CD14-positive monocyte (primary cell): ENCODE data around the gene SRPK2. TPM values are rescaled to one million over a fixed set of nuclear protein-coding genes. Genes with fewer than 3 reads are reported as not detected.

ENCODE experiments used
- DNase-seq, 3 donors: peaks; one replicate each; pipeline ENCODE4 v3.0.0-alpha.2; 2011 to 2022
- H2AFZ ChIP-seq: 2 replicates; pipeline ENCODE4 v1.6.0; 2012; ENCODE audit warnings: mild to moderate bottlenecking, low read depth, low read length, inconsistent platforms; ENCODE audit not compliant: insufficient read depth, poor library complexity, severe bottlenecking
- H3K27ac ChIP-seq, 2 donors: 1 replicate in 1 of 2; 2 replicates in 1 of 2; pipeline ENCODE4 v1.5.1; 2012 to 2013; ENCODE audit warnings: low read length in 2 of 2, control low read depth in 1 of 2, inconsistent platforms in 1 of 2, low read depth in 1 of 2, mild to moderate bottlenecking in 1 of 2
- H3K27me3 ChIP-seq, 2 donors: one replicate each; pipeline versions ENCODE4 v1.6.0 to v1.6.1; 2011 to 2013; ENCODE audit warnings: low read length in 2 of 2; ENCODE audit not compliant: control insufficient read depth in 2 of 2, insufficient read depth in 2 of 2
- H3K36me3 ChIP-seq, 2 donors: replicated peaks in 1 of 2; 1 replicate in 1 of 2; 2 replicates in 1 of 2; pipeline versions ENCODE4 v1.5.1 to v1.6.1; 2012 to 2013; ENCODE audit warnings: low read length in 2 of 2, control low read depth in 1 of 2, inconsistent platforms in 1 of 2, mild to moderate bottlenecking in 1 of 2; ENCODE audit not compliant: insufficient read depth in 2 of 2, control insufficient read depth in 1 of 2
- H3K4me1 ChIP-seq, 2 donors: 1 replicate in 1 of 2; 2 replicates in 1 of 2; pipeline versions ENCODE4 v1.5.1 to v1.6.1; 2012 to 2013; ENCODE audit warnings: low read length in 2 of 2, control low read depth in 1 of 2, inconsistent platforms in 1 of 2, mild to moderate bottlenecking in 1 of 2, moderate library complexity in 1 of 2; ENCODE audit not compliant: insufficient read depth in 2 of 2, control insufficient read depth in 1 of 2
- H3K4me2 ChIP-seq: replicated peaks from 2 replicates; pipeline ENCODE3; 2012; ENCODE audit warnings: low read length, moderate library complexity, mild to moderate bottlenecking; ENCODE audit not compliant: poor library complexity, severe bottlenecking; ENCODE audit errors: extremely low read depth
- H3K4me3 ChIP-seq, 3 experiments: fragments of 200-600 bp in 1 of 3; sonication (generic) in 1 of 3; replicated peaks in 1 of 3; 1 replicate in 2 of 3; 2 replicates in 1 of 3; pipeline ENCODE4 v1.5.1; 2011 to 2013; ENCODE audit warnings: low read length in 3 of 3, mild to moderate bottlenecking in 3 of 3, control low read depth in 2 of 3, low read depth in 2 of 3, inconsistent platforms in 1 of 3, moderate library complexity in 1 of 3
- H3K79me2 ChIP-seq: 2 replicates; pipeline ENCODE4 v1.6.0; 2012; ENCODE audit warnings: mild to moderate bottlenecking, control low read depth, inconsistent platforms, low read length, moderate library complexity; ENCODE audit not compliant: insufficient read depth
- H3K9ac ChIP-seq: 2 replicates; pipeline ENCODE4 v1.6.0; 2017; ENCODE audit warnings: low read length, mild to moderate bottlenecking; ENCODE audit not compliant: insufficient read depth, poor library complexity, severe bottlenecking
- H3K9me3 ChIP-seq, 2 donors: replicated peaks in 1 of 2; 1 replicate in 1 of 2; 2 replicates in 1 of 2; pipeline versions ENCODE4 v1.5.1 to v1.6.1; 2012 to 2013; ENCODE audit warnings: low read length in 2 of 2, control low read depth in 1 of 2; ENCODE audit not compliant: control insufficient read depth in 1 of 2, insufficient read depth in 1 of 2
- H4K20me1 ChIP-seq: 2 replicates; pipeline ENCODE4 v1.6.0; 2012; ENCODE audit warnings: mild to moderate bottlenecking, low read length, control low read depth, moderate library complexity; ENCODE audit not compliant: insufficient read depth
- H3K27ac Mint-ChIP-seq, 7 donors: one replicate each; pipeline ENCODE4 v1.8.0; 2020; ENCODE audit warnings: mild to moderate bottlenecking in 7 of 7, mixed read lengths in 7 of 7, moderate library complexity in 6 of 7, inconsistent platforms in 2 of 7
- H3K27me3 Mint-ChIP-seq, 3 donors: one replicate each; pipeline ENCODE4 v1.8.0; 2021 to 2022; ENCODE audit warnings: low read depth in 3 of 3, mild to moderate bottlenecking in 3 of 3, mixed read lengths in 3 of 3, moderate library complexity in 3 of 3, inconsistent platforms in 1 of 3
- H3K36me3 Mint-ChIP-seq, 2 donors: one replicate each; pipeline ENCODE4 v1.8.0; 2020; ENCODE audit warnings: mixed read lengths in 2 of 2, inconsistent platforms in 1 of 2, mild to moderate bottlenecking in 1 of 2
- H3K4me1 Mint-ChIP-seq: one replicate; pipeline ENCODE4 v1.8.0; 2020; ENCODE audit warnings: mild to moderate bottlenecking, mixed read lengths
- H3K4me3 Mint-ChIP-seq, 2 donors: one replicate each; pipeline ENCODE4 v1.8.0; 2020; ENCODE audit warnings: mild to moderate bottlenecking in 2 of 2, mixed read lengths in 2 of 2, moderate library complexity in 1 of 2
- H3K9me3 Mint-ChIP-seq, 7 donors: one replicate each; pipeline ENCODE4 v1.8.0; 2020 to 2022; ENCODE audit warnings: mixed read lengths in 7 of 7, mild to moderate bottlenecking in 6 of 7, moderate library complexity in 6 of 7, inconsistent platforms in 2 of 7
- WGBS: methylation state at CpG from one replicate; pipeline ENCODE4 v1.1.5; 2013; ENCODE audit warnings: missing lambda C conversion rate; ENCODE audit not compliant: insufficient coverage; 5-methylcytosine and 5-hydroxymethylcytosine counted together
- intact Hi-C, 2 donors: fragments of 100-400 bp; cut with micrococcal nuclease; formaldehyde crosslinking; loops; one replicate each; pipeline versions ENCODE4 v1.15.0 to v1.15.1; 2023
- polyA plus RNA-seq, 3 donors: library from polyadenylated mRNA; depleted of rRNA in 1 of 3; unstranded in 2 of 3; stranded (reverse) in 1 of 3; fragments of 300-500 nt in 2 of 3; fragments of >200 nt in 1 of 3; fragmentation: Illumina TruSeq in 2 of 3; gene quantifications; 1 replicate in 2 of 3; 2 replicates in 1 of 3; pipeline ENCODE4 v1.2.3, GENCODE V29; 2012 to 2021
- TF ChIP-seq, protein P1 (sequence below): fragments of 200-600 bp; IDR thresholded peaks from one replicate; pipeline ENCODE4 v1.8.0; 2022; ENCODE audit warnings: antibody characterized with exemption, mild to moderate bottlenecking

Gene SRPK2
- polyA plus RNA-seq, 3 donors: 12.6 to 37.7 (median 30.0) TPM

DNA sequence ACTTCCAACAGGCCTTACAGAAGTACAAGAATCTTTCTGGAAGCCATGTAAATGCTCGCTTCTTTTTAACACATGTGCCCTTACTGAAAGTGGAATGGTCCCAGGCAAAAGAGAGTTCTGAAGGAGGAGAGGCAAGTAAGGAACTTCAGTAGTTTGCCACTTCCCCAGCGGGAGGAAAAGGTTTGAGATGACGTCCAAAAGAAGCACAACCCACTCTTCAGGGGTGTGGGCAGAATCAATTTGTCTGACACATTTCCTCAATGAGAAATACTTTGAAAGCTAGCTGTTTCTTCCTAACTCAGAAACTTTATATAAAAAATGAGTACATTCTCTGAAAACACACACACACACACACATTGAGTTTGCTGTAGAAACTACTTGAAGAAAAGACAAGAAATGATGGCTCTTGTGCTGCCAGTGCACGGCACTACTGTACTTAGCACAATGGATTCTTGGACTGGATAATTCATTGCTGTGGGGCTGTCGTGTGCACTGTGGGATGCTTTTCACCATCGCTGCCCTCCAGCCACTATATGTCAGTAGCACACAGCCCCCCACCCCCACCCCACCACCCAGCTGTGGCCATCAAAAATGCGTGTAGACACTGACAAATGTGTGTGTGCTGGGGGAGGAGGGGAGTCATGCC lies 183.0 kb downstream of the SRPK2 start:
- H3K4me1 Mint-ChIP-seq: peaks cover 27% of the 10 kb centered on the region
- intact Hi-C loops: no loop called here

DNA sequence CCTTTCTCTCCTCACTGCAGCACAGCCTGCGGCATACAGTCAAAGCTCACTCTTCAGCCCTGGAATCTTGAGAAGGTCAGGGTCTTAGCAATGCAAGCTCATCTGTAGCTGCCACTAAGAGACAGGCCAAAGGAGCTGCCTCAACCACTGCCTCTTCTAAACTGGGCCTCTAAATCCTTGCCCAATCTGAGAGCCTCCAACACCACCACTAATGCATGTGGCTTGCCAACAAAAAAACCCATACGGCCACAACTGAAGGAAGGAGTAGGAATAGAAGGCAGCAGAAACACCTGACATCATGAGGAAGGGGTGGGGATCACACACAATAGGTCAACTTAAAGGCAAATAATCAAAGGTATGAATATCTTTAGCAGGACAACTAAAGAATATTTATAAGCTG lies 183.8 kb downstream of the SRPK2 start:
- Mint-ChIP-seq H3K36me3 (peaks cover 31 to 41% of the 10 kb centered on the region in 2 donors), H3K4me3 (no peak overlapping the region), H3K9me3 (peaks cover 0 to 2% (median 0%) of the 10 kb centered on the region in 7 donors), H3K4me1 (peaks cover 22% of the 10 kb centered on the region), H3K27me3 (peaks cover 0 to 6% (median 0%) of the 10 kb centered on the region in 3 donors), H3K27ac (peak overlapping the region in 2 of 7 donors; percentile 21 to 70)
- TF ChIP-seq, protein P1, sequence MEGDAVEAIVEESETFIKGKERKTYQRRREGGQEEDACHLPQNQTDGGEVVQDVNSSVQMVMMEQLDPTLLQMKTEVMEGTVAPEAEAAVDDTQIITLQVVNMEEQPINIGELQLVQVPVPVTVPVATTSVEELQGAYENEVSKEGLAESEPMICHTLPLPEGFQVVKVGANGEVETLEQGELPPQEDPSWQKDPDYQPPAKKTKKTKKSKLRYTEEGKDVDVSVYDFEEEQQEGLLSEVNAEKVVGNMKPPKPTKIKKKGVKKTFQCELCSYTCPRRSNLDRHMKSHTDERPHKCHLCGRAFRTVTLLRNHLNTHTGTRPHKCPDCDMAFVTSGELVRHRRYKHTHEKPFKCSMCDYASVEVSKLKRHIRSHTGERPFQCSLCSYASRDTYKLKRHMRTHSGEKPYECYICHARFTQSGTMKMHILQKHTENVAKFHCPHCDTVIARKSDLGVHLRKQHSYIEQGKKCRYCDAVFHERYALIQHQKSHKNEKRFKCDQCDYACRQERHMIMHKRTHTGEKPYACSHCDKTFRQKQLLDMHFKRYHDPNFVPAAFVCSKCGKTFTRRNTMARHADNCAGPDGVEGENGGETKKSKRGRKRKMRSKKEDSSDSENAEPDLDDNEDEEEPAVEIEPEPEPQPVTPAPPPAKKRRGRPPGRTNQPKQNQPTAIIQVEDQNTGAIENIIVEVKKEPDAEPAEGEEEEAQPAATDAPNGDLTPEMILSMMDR: no peak
- 100% methylated on average over 1 of the region's 2 CpGs for WGBS
- Histone ChIP-seq H3K27me3 (no peaks in the 10 kb centered on the region), H2AFZ (no peak overlapping the region), H3K9ac (no peak overlapping the region), H3K9me3 (no peaks in the 10 kb centered on the region), H3K4me1 (peaks cover 7 to 11% of the 10 kb centered on the region in 2 donors), H3K79me2 (peaks cover 54% of the 10 kb centered on the region), H4K20me1 (peaks cover 47% of the 10 kb centered on the region), H3K4me2 (no peak overlapping the region), H3K36me3 (peaks cover 7 to 35% of the 10 kb centered on the region in 2 donors), H3K27ac (peak overlapping the region in 1 of 2 donors; percentile 30), H3K4me3 (no peak overlapping the region)
- intact Hi-C loops: no loop called here
- DNase-seq: no peak

More for the DNA sequence above, 183.0 kb downstream of the SRPK2 start:
- no peak overlapping the region for H2AFZ ChIP-seq
- H3K4me3 Mint-ChIP-seq: no peak overlapping the region
- peak overlapping the region in 5 of 7 donors; percentile 55 to 89 (median 70) for H3K27ac Mint-ChIP-seq
- H3K79me2 ChIP-seq: peaks cover 61% of the 10 kb centered on the region
- peaks cover 0 to 2% (median 0%) of the 10 kb centered on the region in 7 donors for H3K9me3 Mint-ChIP-seq
- peaks cover 47% of the 10 kb centered on the region for H4K20me1 ChIP-seq
- H3K36me3 Mint-ChIP-seq: peaks cover 24 to 34% of the 10 kb centered on the region in 2 donors
- H3K4me1 ChIP-seq: peaks cover 12 to 16% of the 10 kb centered on the region in 2 donors
- H3K27me3 Mint-ChIP-seq: peaks cover 0 to 2% (median 0%) of the 10 kb centered on the region in 3 donors
- DNase-seq: peak; percentile 18 to 36 (median 22)
- no peak overlapping the region for H3K9ac ChIP-seq
- no peaks in the 10 kb centered on the region for H3K9me3 ChIP-seq
- H3K36me3 ChIP-seq: peaks cover 4 to 28% of the 10 kb centered on the region in 2 donors
- TF ChIP-seq, protein P1: no peak
- H3K4me3 ChIP-seq: no peak overlapping the region
- no peak overlapping the region for H3K4me2 ChIP-seq
- peak overlapping the region in 1 of 2 donors; percentile 30 for H3K27ac ChIP-seq
- H3K27me3 ChIP-seq: no peaks in the 10 kb centered on the region
- 100% methylated on average over 1 of the region's 7 CpGs for WGBS
